HG02852 (cell line): ENCODE results near the gene NAT8.
"Not testable (repeated sequence)": the region's sequence is repeated elsewhere in the genome, so short reads cannot be mapped to it uniquely, and the experiment has no call there.

Source experiments
- ATAC-seq: cut with Tn5 transposase; IDR thresholded peaks from one replicate; pipeline ENCODE4 v1.9.1; 2021; ENCODE audit warnings: mild to moderate bottlenecking, moderate library complexity; ENCODE audit not compliant: unreplicated experiment

Gene NAT8

GRCh38 chr2:73638429-73638828 is 3.8 kb downstream of the NAT8 start:
- ATAC-seq: no peak

GRCh38 chr2:73636977-73637376 is 5.2 kb downstream of the NAT8 start:
- ATAC-seq: not testable (repeated sequence)

- ATAC-seq: peak; percentile 54
These were observed 11.5 kb downstream of the NAT8 start for GRCh38 chr2:73630662-73631266.

- peak; percentile 76 for ATAC-seq
These were observed 13.7 kb downstream of the NAT8 start for GRCh38 chr2:73628493-73628892.

GRCh38 chr2:73626237-73626636 is 16.0 kb downstream of the NAT8 start:
- ATAC-seq: not testable (repeated sequence)

- not testable (repeated sequence) for ATAC-seq
These were observed 17.6 kb downstream of the NAT8 start for GRCh38 chr2:73624625-73625024.

- not testable (repeated sequence) for ATAC-seq
These were observed 18.2 kb downstream of the NAT8 start for GRCh38 chr2:73624036-73624435.

- ATAC-seq: not testable (repeated sequence)
These were observed 22.3 kb downstream of the NAT8 start for GRCh38 chr2:73619925-73620324.

GRCh38 chr2:73614997-73615396 is 27.2 kb downstream of the NAT8 start:
- ATAC-seq: no peak

- ATAC-seq: no peak
These were observed 28.1 kb downstream of the NAT8 start for GRCh38 chr2:73614105-73614504.

- no peak for ATAC-seq
These were observed 30.4 kb downstream of the NAT8 start for GRCh38 chr2:73611867-73612266.

GRCh38 chr2:73611193-73611592 is 31.0 kb downstream of the NAT8 start:
- ATAC-seq: peak; percentile 67

GRCh38 chr2:73610111-73610510 is 32.1 kb downstream of the NAT8 start:
- ATAC-seq: no peak

- not testable (repeated sequence) for ATAC-seq
These were observed 37.6 kb downstream of the NAT8 start for GRCh38 chr2:73604589-73604988.

GRCh38 chr2:73603099-73603588 is 39.1 kb downstream of the NAT8 start:
- peak; percentile 79 for ATAC-seq

- ATAC-seq: no peak
These were observed 40.4 kb downstream of the NAT8 start for GRCh38 chr2:73601780-73602179.

- ATAC-seq: no peak
These were observed 48.0 kb downstream of the NAT8 start for GRCh38 chr2:73594251-73594650.

GRCh38 chr2:73593680-73594079 is 48.5 kb downstream of the NAT8 start:
- no peak for ATAC-seq
